Epithelial cell of esophagus (primary cell): ENCODE results near the gene PPCDC.

Experiments used
- DNase-seq: peaks from one replicate; pipeline ENCODE4 v3.0.0; 2010; ENCODE audit warnings: low read depth
- H3K4me3 ChIP-seq: 2 replicates; pipeline ENCODE4 v1.5.1; 2011; ENCODE audit warnings: mild to moderate bottlenecking, low read length, control low read depth
- CTCF ChIP-seq: IDR thresholded peaks from 2 replicates; pipeline ENCODE4 v1.5.1; 2011; ENCODE audit warnings: low read depth, mild to moderate bottlenecking, low read length, control low read depth, inconsistent platforms; ENCODE audit not compliant: insufficient read depth; ENCODE audit errors: missing control alignments

PPCDC gene

GRCh38 chr15:75049392-75049791 is 26.0 kb downstream of the PPCDC start:
- no peak for TF ChIP-seq CTCF
- DNase-seq: no peak
- H3K4me3 ChIP-seq: no peak overlapping the region

- H3K4me3 ChIP-seq: no peak overlapping the region
Observed at GRCh38 chr15:75050283-75050682, 26.9 kb downstream of the PPCDC start.

GRCh38 chr15:75051191-75051608 is 27.8 kb downstream of the PPCDC start:
- no peak for DNase-seq
- TF ChIP-seq CTCF: no peak
- H3K4me3 ChIP-seq: no peak overlapping the region

More at GRCh38 chr15:75050283-75050682, 26.9 kb downstream of the PPCDC start:
- DNase-seq: no peak
- no peak for TF ChIP-seq CTCF

GRCh38 chr15:75051711-75052110 is 28.3 kb downstream of the PPCDC start:
- TF ChIP-seq CTCF: no peak
- H3K4me3 ChIP-seq: no peak overlapping the region
- DNase-seq: no peak

- H3K4me3 ChIP-seq: no peak overlapping the region
- DNase-seq: no peak
- no peak for TF ChIP-seq CTCF
Observed at GRCh38 chr15:75052972-75053747, 29.8 kb downstream of the PPCDC start.

- DNase-seq: no peak
- no peak overlapping the region for H3K4me3 ChIP-seq
- TF ChIP-seq CTCF: no peak
Observed at GRCh38 chr15:75053748-75054125, 30.3 kb downstream of the PPCDC start.
